Measurements from ENCODE around the gene PSME3IP1. TPM values are rescaled to one million over a fixed set of nuclear protein-coding genes. Genes with fewer than 3 reads are reported as not detected.

The PSME3IP1 gene
- total RNA-seq, 1 experiment from 2014 or later, result 143 TPM

- no TSS peak for BruUV-seq (replicated peaks)
- Mint-ChIP-seq H3K9me3 (ENCODE audit: unreplicated experiment) (no peaks in the 10 kb centered on the region), H3K4me1 (ENCODE audit: low read depth, unreplicated experiment) (no peaks in the 10 kb centered on the region), H3K36me3 (ENCODE audit: insufficient read depth, unreplicated experiment) (peaks cover 89% of the 10 kb centered on the region), H3K27me3 (ENCODE audit: insufficient read depth, unreplicated experiment) (no peaks in the 10 kb centered on the region), H3K4me3 (ENCODE audit: unreplicated experiment) (no peak overlapping the region), H3K27ac (ENCODE audit: unreplicated experiment) (no peak overlapping the region)
- ChIA-PET CTCF (no interaction called here), POLR2A (no interaction called here)
- no peak for TF ChIP-seq CTCF (IDR thresholded peaks at IDR 0.05; ENCODE audit: insufficient read depth in 1 of 2, low read depth in 1 of 2, low read length in 1 of 2, severe bottlenecking in 1 of 2, unreplicated experiment in 1 of 2)
- no peaks in the 10 kb centered on the region for H3K9me3 ChIP-seq
- H3K4me1 ChIP-seq, result no peaks in the 10 kb centered on the region
- no peak overlapping the region for H3K4me3 ChIP-seq (ENCODE audit: low read depth, low read length)
- intact Hi-C loops (cut with micrococcal nuclease; ENCODE audit: unreplicated experiment), result no loop called here
- H3K27me3 ChIP-seq (replicated peaks; ENCODE audit: control insufficient read depth, insufficient read depth, low read length), result no peaks in the 10 kb centered on the region
- DNase-seq, result no peak
- peaks cover 6% of the 10 kb centered on the region for H3K36me3 ChIP-seq (ENCODE audit: control insufficient read depth, insufficient read depth, low read length)
Measured at GRCh38 chr16:57224651-57225335, 39.0 kb upstream of the PSME3IP1 start.

- H3K4me3 Mint-ChIP-seq (ENCODE audit: unreplicated experiment), result no peak overlapping the region
- H3K9me3 Mint-ChIP-seq (ENCODE audit: unreplicated experiment), result no peaks in the 10 kb centered on the region
- CTCF ChIA-PET, result no interaction called here
- Histone ChIP-seq H3K4me1 (no peaks in the 10 kb centered on the region), H3K9me3 (no peaks in the 10 kb centered on the region), H3K4me3 (ENCODE audit: low read depth, low read length) (no peak overlapping the region), H3K36me3 (ENCODE audit: control insufficient read depth, insufficient read depth, low read length) (peaks cover 6% of the 10 kb centered on the region), H3K27me3 (replicated peaks; ENCODE audit: control insufficient read depth, insufficient read depth, low read length) (no peaks in the 10 kb centered on the region)
- no peaks in the 10 kb centered on the region for H3K27me3 Mint-ChIP-seq (ENCODE audit: insufficient read depth, unreplicated experiment)
- no peak for DNase-seq
- BruUV-seq (replicated peaks), result no TSS peak
- no peak for TF ChIP-seq CTCF (IDR thresholded peaks at IDR 0.05; ENCODE audit: insufficient read depth in 1 of 2, low read depth in 1 of 2, low read length in 1 of 2, severe bottlenecking in 1 of 2, unreplicated experiment in 1 of 2)
- intact Hi-C loops (cut with micrococcal nuclease; ENCODE audit: unreplicated experiment), result no loop called here
- H3K4me1 Mint-ChIP-seq (ENCODE audit: low read depth, unreplicated experiment), result no peaks in the 10 kb centered on the region
- H3K27ac Mint-ChIP-seq (ENCODE audit: unreplicated experiment), result no peak overlapping the region
- POLR2A ChIA-PET, result no interaction called here
- peaks cover 90% of the 10 kb centered on the region for H3K36me3 Mint-ChIP-seq (ENCODE audit: insufficient read depth, unreplicated experiment)
Measured at GRCh38 chr16:57223057-57223456, 37.2 kb upstream of the PSME3IP1 start.

GRCh38 chr16:57216968-57217367 lies 31.1 kb upstream of the PSME3IP1 start:
- ChIA-PET POLR2A (no interaction called here), CTCF (no interaction called here)
- no peaks in the 10 kb centered on the region for H3K4me1 ChIP-seq
- Mint-ChIP-seq H3K36me3 (ENCODE audit: insufficient read depth, unreplicated experiment) (peaks cover 91% of the 10 kb centered on the region), H3K4me3 (ENCODE audit: unreplicated experiment) (no peak overlapping the region), H3K9me3 (ENCODE audit: unreplicated experiment) (peaks cover 10% of the 10 kb centered on the region), H3K4me1 (ENCODE audit: low read depth, unreplicated experiment) (no peaks in the 10 kb centered on the region), H3K27me3 (ENCODE audit: insufficient read depth, unreplicated experiment) (no peaks in the 10 kb centered on the region), H3K27ac (ENCODE audit: unreplicated experiment) (no peak overlapping the region)
- intact Hi-C loops (cut with micrococcal nuclease; ENCODE audit: unreplicated experiment), result no loop called here
- H3K27me3 ChIP-seq (replicated peaks; ENCODE audit: control insufficient read depth, insufficient read depth, low read length), result no peaks in the 10 kb centered on the region
- no TSS peak for BruUV-seq (replicated peaks)
- H3K4me3 ChIP-seq (ENCODE audit: low read depth, low read length), result no peak overlapping the region
- peaks cover 4% of the 10 kb centered on the region; the same call in 1 of the 2 replicates for H3K9me3 ChIP-seq
- no peak for TF ChIP-seq CTCF (IDR thresholded peaks at IDR 0.05; ENCODE audit: insufficient read depth in 1 of 2, low read depth in 1 of 2, low read length in 1 of 2, severe bottlenecking in 1 of 2, unreplicated experiment in 1 of 2)
- H3K36me3 ChIP-seq (ENCODE audit: control insufficient read depth, insufficient read depth, low read length), result peaks cover 3% of the 10 kb centered on the region; the same call in 1 of the 2 replicates
- DNase-seq, result no peak
